ENCODE measurements around the gene TP73. TPM values are rescaled to one million over a fixed set of nuclear protein-coding genes. Genes with fewer than 3 reads are reported as not detected.

Gene TP73
- total RNA-seq, 1 donor from 2014 or later, result 0.05 TPM

DNA sequence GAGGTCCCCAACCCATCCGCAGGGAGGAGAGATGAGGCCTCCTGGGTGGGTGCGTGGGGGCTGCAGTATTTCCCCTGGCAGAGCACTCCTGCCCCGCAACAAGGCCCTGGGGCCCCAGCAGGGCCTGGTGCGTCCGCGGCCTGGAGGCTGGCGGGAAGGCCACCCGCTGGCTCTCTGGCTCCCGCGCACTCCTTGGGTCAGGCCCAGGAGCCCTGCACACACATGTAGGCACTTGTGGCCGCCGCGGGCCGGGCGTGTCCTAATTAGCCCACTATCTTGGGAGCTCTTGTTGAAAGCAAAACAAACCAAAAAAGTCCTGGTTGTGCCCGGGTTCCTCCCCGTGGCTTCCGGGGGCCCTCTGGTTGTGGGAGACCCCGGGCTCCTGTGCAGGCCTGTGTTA lies 50.2 kb downstream of the TP73 start:
- no peak overlapping the region for H3K4me3 Mint-ChIP-seq (ENCODE audit: unreplicated experiment)

DNA sequence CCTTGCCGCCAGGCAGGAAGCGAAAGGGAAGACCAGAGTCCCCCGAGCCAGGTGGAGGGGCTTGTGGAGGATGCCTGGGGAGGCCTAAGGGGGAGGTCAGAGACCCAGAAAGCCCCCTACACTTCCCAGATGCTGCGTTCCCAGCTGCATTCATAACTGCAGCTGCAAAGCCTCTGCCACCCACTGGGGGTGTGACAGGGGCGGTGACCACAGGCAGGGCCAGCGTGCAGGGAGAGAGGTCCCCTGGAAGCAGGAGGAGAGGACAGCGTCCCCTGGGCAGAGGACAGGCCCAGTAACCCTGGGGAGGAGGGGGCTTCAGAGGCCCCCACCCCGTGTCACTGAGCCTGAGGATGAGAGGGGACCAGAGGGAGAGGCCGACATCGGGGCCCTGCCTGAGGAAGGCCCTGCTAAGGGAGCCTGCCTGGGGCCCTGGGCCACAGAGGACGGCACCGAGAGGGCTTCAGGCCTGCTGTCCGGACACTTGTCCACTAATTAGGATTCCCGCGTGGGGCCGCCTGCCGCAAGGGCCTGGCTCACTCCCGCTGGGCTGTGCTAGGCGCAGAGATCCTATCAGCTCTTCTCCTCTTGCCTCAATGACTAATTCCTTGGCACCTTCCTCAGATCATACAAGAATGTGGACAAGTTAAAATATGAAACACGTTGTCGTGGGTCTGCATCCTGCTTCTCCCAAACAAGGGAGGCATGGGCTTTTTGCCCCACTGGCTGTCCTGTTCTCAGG lies 50.8 kb downstream of the TP73 start:
- Mint-ChIP-seq H3K4me3 (ENCODE audit: unreplicated experiment) (no peak overlapping the region), H3K4me1 (ENCODE audit: low read depth) (peaks cover 5% of the 10 kb centered on the region), H3K27ac (ENCODE audit: unreplicated experiment) (no peak overlapping the region), H3K9me3 (ENCODE audit: low read depth) (no peaks in the 10 kb centered on the region), H3K27me3 (ENCODE audit: low read depth) (peaks cover 30% of the 10 kb centered on the region), H3K36me3 (ENCODE audit: low read depth) (no peaks in the 10 kb centered on the region)
- TF ChIP-seq, protein P1, sequence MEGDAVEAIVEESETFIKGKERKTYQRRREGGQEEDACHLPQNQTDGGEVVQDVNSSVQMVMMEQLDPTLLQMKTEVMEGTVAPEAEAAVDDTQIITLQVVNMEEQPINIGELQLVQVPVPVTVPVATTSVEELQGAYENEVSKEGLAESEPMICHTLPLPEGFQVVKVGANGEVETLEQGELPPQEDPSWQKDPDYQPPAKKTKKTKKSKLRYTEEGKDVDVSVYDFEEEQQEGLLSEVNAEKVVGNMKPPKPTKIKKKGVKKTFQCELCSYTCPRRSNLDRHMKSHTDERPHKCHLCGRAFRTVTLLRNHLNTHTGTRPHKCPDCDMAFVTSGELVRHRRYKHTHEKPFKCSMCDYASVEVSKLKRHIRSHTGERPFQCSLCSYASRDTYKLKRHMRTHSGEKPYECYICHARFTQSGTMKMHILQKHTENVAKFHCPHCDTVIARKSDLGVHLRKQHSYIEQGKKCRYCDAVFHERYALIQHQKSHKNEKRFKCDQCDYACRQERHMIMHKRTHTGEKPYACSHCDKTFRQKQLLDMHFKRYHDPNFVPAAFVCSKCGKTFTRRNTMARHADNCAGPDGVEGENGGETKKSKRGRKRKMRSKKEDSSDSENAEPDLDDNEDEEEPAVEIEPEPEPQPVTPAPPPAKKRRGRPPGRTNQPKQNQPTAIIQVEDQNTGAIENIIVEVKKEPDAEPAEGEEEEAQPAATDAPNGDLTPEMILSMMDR (IDR thresholded peaks at IDR 0.05), result peak; percentile 37
- DNase-seq (ENCODE audit: low spot score), result no peak

More for the DNA sequence above, 50.2 kb downstream of the TP73 start:
- Mint-ChIP-seq H3K9me3 (ENCODE audit: low read depth) (no peaks in the 10 kb centered on the region), H3K36me3 (ENCODE audit: low read depth) (no peaks in the 10 kb centered on the region), H3K4me1 (ENCODE audit: low read depth) (peaks cover 5% of the 10 kb centered on the region), H3K27me3 (ENCODE audit: low read depth) (peaks cover 27% of the 10 kb centered on the region), H3K27ac (ENCODE audit: unreplicated experiment) (no peak overlapping the region)
- DNase-seq (ENCODE audit: low spot score), result no peak
- TF ChIP-seq, protein P1 (IDR thresholded peaks at IDR 0.05), result no peak

DNA sequence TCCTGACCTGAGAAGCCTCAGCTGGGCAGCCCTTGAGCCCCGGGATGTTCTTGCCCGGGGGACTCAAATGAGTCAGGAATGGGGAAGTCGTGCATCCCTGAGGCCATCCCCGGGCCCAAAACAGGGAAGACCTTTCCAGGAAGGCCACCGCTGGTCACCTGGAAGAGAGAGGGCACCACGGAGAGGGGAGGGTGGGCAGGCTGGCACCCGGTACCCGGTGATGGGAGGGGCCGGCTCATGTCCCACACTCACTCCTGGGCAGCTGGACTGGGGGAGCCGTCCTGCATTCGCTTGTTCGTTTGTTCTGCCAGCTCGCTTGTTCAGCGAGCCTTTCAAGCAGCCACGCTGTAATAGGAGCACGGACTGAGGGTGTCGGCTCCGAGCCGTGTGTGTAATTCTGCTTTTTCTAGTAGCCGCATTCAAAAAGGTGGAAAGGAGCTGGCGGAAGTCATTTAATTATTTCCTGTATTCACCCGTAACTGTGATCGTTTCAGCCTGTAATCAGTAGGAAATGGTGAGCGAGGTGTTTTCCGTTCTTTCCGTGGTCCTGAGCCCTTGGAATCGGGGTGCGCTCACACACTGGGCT lies 51.6 kb downstream of the TP73 start:
- TF ChIP-seq, protein P1 (IDR thresholded peaks at IDR 0.05), result no peak
- Mint-ChIP-seq H3K4me3 (ENCODE audit: unreplicated experiment) (no peak overlapping the region), H3K27ac (ENCODE audit: unreplicated experiment) (no peak overlapping the region), H3K36me3 (ENCODE audit: low read depth) (no peaks in the 10 kb centered on the region), H3K4me1 (ENCODE audit: low read depth) (peaks cover 5% of the 10 kb centered on the region), H3K27me3 (ENCODE audit: low read depth) (peaks cover 27% of the 10 kb centered on the region), H3K9me3 (ENCODE audit: low read depth) (no peaks in the 10 kb centered on the region)
- no peak for DNase-seq (ENCODE audit: low spot score)

DNA sequence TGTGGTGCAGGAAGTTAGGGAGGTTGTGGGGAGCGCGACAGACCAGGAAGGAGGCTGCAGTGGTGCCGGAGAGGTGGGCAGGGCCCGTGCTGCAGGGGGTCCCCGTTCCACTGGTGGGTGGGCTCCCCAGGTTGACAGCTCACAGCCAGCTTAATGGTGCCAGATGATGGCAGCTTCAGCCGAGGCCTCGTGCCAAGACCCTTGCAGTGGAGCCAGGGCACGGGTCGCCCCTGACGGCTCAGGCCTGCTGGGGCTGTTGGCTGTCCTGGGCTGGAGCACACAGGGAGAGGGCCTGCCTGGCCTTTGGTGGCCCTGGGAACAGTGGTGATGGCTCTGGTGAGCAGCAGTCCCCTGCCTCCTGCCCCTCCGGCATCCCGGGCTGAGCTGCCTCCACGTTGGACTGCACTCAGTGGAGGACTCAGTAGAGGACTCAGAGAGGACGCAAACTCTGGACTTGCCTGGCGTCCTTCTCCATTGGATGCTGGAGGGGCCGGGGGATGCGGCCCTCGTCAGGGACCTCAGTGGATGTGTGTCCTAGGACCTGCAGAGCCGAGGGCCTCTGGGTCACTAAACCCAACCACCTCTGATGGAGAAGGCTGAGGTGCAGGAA lies 53.1 kb downstream of the TP73 start:
- H3K27me3 Mint-ChIP-seq (ENCODE audit: low read depth), result peaks cover 21% of the 10 kb centered on the region
- H3K4me1 Mint-ChIP-seq (ENCODE audit: low read depth), result peaks cover 5% of the 10 kb centered on the region
- no peak overlapping the region for H3K27ac Mint-ChIP-seq (ENCODE audit: unreplicated experiment)
- TF ChIP-seq, protein P1 (IDR thresholded peaks at IDR 0.05), result no peak
- H3K4me3 Mint-ChIP-seq (ENCODE audit: unreplicated experiment), result no peak overlapping the region
- no peaks in the 10 kb centered on the region for H3K9me3 Mint-ChIP-seq (ENCODE audit: low read depth)
- no peaks in the 10 kb centered on the region for H3K36me3 Mint-ChIP-seq (ENCODE audit: low read depth)
- no peak for DNase-seq (ENCODE audit: low spot score)

DNA sequence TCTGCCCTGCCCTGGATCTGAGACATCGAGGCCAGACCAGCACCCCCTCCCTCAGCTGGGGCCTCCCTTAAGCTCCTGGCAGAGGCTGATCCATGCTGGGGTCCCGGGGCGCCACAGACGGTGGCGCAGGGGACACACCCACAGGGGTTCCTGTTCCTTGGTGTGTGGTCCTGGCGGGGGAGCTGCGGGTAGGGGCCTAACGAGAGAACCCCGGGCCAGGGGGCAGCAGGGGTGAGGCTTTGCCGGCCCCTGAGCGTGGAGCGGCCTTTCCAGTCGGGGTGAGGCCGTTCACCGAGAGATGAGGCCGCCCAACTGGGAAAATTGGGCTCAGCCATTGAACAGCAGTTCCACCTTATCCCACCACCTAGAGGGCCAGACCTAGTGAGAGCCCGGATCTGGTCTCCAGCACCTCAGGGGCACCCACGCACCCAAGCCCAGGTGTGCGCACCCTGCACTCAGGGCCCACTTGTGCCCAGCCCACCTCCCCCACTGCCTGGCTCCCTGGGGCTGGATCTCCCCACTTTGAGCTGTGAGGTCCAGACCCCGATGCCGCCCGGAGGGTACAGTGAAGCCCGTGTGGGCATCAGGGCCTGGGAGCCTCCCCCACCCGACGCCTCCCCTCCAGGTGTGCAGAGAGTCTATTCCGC lies 54.5 kb downstream of the TP73 start:
- H3K27me3 Mint-ChIP-seq (ENCODE audit: low read depth), result peaks cover 31% of the 10 kb centered on the region
- no peaks in the 10 kb centered on the region for H3K9me3 Mint-ChIP-seq (ENCODE audit: low read depth)
- no peak overlapping the region for H3K27ac Mint-ChIP-seq (ENCODE audit: unreplicated experiment)
- TF ChIP-seq, protein P1 (IDR thresholded peaks at IDR 0.05), result no peak
- no peaks in the 10 kb centered on the region for H3K36me3 Mint-ChIP-seq (ENCODE audit: low read depth)
- H3K4me3 Mint-ChIP-seq (ENCODE audit: unreplicated experiment), result no peak overlapping the region
- DNase-seq (ENCODE audit: low spot score), result no peak
- H3K4me1 Mint-ChIP-seq (ENCODE audit: low read depth), result peaks cover 5% of the 10 kb centered on the region
